GM18873 (cell line): ENCODE data around the gene CNOT10.
"Not testable (repeated sequence)": the region's sequence is repeated elsewhere in the genome, so short reads cannot be mapped to it uniquely, and the experiment has no call there.

Experiments
- ATAC-seq: cut with Tn5 transposase; IDR thresholded peaks from one replicate; pipeline ENCODE4 v1.9.1; 2021; ENCODE audit warnings: mild to moderate bottlenecking, moderate library complexity, moderate number of reproducible peaks; ENCODE audit not compliant: unreplicated experiment, low FRiP score

CNOT10 gene, protein sequence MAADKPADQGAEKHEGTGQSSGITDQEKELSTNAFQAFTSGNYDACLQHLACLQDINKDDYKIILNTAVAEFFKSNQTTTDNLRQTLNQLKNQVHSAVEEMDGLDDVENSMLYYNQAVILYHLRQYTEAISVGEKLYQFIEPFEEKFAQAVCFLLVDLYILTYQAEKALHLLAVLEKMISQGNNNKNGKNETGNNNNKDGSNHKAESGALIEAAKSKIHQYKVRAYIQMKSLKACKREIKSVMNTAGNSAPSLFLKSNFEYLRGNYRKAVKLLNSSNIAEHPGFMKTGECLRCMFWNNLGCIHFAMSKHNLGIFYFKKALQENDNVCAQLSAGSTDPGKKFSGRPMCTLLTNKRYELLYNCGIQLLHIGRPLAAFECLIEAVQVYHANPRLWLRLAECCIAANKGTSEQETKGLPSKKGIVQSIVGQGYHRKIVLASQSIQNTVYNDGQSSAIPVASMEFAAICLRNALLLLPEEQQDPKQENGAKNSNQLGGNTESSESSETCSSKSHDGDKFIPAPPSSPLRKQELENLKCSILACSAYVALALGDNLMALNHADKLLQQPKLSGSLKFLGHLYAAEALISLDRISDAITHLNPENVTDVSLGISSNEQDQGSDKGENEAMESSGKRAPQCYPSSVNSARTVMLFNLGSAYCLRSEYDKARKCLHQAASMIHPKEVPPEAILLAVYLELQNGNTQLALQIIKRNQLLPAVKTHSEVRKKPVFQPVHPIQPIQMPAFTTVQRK

DNA sequence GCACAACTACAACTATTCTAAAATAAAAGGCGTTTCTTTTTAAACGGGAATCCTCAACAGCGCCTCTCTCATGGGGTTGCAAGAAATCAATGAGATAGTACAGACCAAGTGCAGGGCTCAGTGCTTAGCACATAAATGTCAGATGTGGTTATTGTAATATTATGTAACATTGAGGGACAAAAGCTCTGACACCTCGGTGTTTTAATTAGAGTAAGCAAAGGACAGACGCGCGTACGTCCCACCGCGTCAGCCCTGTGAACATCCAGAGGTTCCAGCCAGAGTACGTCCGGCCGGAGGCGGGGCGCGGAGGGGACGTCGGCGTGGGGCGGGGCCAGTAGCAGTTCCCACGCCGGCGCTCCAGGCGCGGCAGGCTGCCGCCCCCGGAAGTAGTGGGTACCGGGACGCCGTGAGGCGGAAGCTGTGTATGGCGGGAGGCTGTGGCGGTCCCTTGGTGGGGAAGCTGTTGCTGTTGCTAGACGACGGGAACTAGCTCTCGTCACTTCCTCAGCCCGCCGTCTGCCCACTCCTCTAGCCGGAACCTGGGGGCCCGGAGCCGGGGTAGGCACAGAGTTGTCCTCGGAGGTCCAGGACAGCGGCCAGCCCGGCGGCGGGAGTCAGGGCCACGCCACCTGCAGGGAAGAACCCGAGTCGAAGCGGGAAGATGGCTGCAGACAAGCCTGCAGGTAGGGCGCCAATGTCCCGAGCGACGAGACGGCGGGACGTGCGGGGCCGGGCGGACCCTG, at the start of gene CNOT10:
Gene CNOT10 (plus strand): TSS at position 389 of the 743 bp plus-strand sequence. CDS start 273 bp downstream, at position 662.
- peak; percentile 95 for ATAC-seq

- no peak for ATAC-seq
Measured at GRCh38 chr3:32640939-32641338, 44.0 kb upstream of the CNOT10 start.

DNA sequence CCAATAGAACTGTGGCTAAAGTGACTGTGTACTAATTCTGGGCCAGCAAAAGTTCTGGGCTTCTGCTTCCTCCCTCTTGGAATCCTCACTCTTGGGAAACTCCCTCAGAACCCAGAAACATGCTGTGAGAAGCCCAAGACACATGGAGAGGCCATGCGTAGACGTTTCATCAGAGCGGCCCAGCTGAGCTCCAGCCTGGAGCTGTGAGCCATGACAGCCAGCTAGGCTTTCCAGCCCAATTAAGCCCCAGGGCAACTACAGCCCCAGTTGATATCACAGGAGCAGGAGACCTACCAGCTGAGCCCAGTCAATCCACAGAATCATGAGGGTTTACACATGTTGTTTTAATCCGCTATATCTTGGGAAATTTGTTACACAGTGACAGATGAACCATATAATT, 43.6 kb upstream of the CNOT10 start:
- no peak for ATAC-seq

- no peak for ATAC-seq
Measured at GRCh38 chr3:32643354-32643753, 41.6 kb upstream of the CNOT10 start.

- ATAC-seq: no peak
Measured at GRCh38 chr3:32643816-32644215, 41.2 kb upstream of the CNOT10 start.

DNA sequence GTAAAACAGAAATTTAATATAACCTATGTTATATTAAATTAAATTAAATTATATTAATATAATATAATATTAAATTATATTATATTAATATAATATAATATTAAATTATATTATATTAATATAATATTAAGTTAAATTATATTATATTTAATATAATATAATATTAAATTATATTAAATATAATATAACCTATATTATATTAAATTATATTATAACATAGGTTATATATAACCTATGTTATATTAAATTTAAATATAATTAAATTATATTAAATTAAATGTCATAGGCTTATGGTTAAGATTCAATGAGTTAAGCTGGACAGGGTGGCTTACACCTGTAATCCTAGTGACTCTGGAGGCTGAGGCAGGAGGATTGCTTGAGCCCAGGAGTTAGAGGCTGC, 40.6 kb upstream of the CNOT10 start:
- ATAC-seq: no peak

DNA sequence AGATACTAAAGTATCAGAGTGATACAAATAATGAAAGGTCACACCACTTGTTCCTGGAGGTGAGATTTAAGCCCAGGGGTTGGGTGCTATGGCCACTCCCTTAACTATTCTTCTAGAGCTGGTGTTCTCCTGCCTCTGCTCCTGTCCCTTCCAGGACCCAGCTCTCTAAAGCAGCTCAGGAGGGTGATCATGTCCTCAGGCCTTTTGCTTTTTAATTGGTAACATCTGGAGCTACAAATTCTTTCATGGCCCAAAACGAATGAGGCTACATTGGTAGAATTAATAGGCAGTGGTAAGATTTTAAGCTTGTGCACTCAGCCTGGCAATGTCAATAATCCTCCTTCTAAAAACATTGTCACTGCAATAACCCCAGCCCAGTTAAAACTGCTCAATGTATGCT, 38.2 kb upstream of the CNOT10 start:
- ATAC-seq: no peak

- ATAC-seq: not testable (repeated sequence)
Measured at GRCh38 chr3:32652337-32653100, 32.5 kb upstream of the CNOT10 start.

- no peak for ATAC-seq
Measured at GRCh38 chr3:32655167-32655566, 29.8 kb upstream of the CNOT10 start.

DNA sequence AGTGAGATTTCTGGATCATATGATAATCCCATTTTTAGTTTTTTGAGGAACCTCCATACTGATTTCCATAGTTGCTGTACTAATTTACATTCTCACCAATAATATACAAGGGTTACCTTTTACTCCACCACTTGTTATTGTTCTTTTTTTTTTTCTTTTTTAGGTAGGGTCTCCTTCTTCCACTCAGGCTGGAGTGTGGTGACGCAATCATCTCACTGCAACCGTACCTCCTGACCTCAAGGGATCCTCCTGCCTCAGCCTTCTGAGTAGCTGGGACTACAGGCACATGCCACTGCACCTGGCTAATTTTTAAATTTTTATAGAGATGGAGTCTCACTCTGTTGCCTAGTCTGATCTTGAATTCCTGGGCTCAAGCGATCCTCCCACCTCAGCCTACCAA, 24.4 kb upstream of the CNOT10 start:
- ATAC-seq: no peak

- no peak for ATAC-seq
Measured at GRCh38 chr3:32662647-32663046, 22.3 kb upstream of the CNOT10 start.

- not testable (repeated sequence) for ATAC-seq
Measured at GRCh38 chr3:32664630-32665075, 20.3 kb upstream of the CNOT10 start.

DNA sequence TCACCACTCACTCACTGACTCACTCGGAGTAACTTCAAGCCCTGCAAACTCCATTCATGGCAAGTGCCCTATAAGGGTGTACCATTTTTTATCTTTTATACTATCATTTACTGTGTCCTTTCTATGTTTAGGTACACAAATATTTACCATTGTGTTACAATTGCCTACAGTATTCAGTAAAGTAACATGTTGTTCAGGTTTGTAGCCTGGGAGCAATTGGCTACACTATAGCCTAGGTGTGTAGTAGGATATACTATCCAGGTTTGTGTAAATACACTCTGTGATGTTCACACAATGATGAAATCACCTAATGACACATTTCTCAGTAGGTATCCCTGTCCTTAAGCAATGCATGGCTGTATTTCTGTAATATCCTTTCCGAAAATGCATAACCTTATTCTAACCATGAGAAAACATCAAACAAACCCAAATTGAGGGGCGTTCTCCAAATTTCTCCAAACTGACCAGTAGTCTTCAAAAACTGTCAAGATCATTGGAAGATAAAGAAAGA, 17.9 kb upstream of the CNOT10 start:
- ATAC-seq: no peak

DNA sequence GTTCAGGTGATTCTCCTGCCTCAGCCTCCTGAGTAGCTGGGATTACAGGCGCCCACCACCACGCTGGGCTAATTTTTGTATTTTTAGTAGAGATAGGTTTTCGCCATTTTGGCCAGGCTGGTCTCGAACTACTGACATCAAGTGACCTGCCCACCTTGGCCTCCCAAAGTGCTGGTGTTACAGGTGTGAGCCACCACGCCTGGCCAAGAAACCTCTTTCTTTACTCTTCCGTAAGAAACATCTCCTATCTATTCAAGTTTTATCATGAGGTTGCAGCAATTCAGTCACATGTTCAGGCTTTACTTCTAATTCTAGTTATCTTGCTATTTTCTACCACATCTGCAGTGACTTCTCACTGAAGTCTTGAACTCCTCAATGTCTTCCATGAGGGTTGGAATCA, 15.8 kb upstream of the CNOT10 start:
- ATAC-seq: not testable (repeated sequence)

- not testable (repeated sequence) for ATAC-seq
Measured at GRCh38 chr3:32673730-32674129, 11.3 kb upstream of the CNOT10 start.

GRCh38 chr3:32675164-32675563, 9.8 kb upstream of the CNOT10 start:
- no peak for ATAC-seq

DNA sequence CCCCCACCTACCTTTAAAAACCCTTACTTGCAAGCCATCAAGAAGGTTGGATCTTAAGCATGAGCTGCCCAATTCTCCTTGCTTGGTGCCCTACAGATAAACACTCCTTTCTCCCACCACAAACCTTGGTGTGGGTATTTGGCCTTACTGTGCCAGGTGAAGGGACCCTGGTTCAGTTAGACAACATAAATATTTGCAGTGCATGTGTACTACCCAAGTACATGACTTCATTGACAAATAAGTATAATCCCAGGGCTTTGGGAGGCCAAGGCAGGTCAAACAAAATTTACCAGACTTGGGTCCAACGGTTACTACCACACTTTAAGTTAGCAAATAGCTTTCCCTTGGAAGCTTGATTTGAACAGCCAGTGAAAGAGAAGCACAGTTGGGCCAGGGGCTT, 9.3 kb upstream of the CNOT10 start:
- ATAC-seq: no peak

DNA sequence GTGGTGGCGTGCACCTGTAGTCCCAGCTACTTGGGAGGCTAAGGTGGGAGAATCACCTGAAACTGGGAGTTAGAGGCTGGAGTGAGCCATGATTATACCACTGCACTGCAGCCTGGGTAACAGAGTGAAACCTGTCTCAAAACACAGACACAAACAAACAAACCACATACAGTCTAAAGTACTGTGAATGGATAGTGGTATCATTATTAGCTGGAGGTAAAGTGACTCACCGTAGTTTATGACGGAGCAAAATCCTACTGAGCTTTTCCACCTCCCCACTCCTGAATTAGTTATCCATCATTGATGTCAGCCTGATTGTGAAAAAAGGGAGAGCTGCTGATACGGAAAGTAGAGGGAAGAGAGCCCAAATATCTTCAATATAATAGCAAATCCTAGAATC, 3.2 kb upstream of the CNOT10 start:
- no peak for ATAC-seq

DNA sequence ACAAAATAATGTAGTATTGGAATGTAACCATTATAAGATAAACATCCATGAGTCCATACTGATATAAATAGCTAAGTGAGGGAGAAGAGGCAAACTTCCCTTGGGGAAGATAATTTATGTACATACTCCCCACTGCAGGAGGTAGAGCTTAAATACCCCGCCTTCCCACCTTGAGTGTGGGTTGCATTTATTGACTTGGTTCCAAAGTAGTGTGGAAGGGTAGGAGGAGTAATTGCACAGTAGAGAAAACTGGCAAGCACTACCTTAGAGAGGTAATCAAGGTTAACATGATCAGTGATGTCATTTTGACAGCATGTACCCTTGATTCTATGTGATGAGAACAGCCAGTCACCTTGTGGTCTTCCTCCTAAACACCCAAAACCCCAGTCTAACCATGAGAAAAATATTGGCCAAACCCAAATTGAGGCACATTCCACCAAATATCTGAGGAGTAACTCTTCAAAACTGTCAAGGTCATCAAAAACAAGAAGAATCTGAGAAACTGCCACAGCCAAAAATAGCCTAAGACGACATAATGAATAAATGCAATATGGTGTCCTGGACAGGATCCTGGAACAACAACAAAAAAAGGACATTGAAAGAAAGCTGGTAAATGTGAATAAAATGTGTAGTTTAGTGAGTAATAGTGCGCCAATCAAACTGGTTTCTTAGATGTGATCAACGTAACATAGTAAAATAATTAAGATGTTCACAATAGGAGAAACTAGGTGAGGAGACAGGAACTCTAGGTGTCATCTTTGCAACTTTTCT, 774 bp upstream of the CNOT10 start:
- ATAC-seq: no peak
